Activated naive CD4-positive, alpha-beta T cell treated with anti-CD3 and anti-CD28 coated beads for 36 hours (primary cell): ENCODE data around the gene IHH. TPM values are rescaled to one million over a fixed set of nuclear protein-coding genes. Genes with fewer than 3 reads are reported as not detected.

ENCODE experiments used
- CTCF ChIA-PET: fragments of 350-600 bp; sonication (Branson Sonifier 250); formaldehyde crosslinking; loops from one replicate; lab custom pipeline; 2021; ENCODE audit warnings: antibody characterized with exemption; lab: Charles Lee
- DNase-seq: peaks from one replicate; pipeline ENCODE4 v3.0.0-alpha.2; 2020
- H3K27ac Mint-ChIP-seq: one replicate; pipeline ENCODE4 v1.8.0; 2021; ENCODE audit warnings: mild to moderate bottlenecking, mixed read lengths
- H3K27me3 Mint-ChIP-seq: one replicate; pipeline ENCODE4 v1.8.0; 2021; ENCODE audit warnings: low read depth, mixed read lengths
- H3K36me3 Mint-ChIP-seq: one replicate; pipeline ENCODE4 v1.8.0; 2021; ENCODE audit warnings: low read depth, mixed read lengths
- H3K4me1 Mint-ChIP-seq: one replicate; pipeline ENCODE4 v1.8.0; 2021; ENCODE audit warnings: low read depth, mixed read lengths
- H3K4me3 Mint-ChIP-seq: one replicate; pipeline ENCODE4 v1.8.0; 2021; ENCODE audit warnings: mild to moderate bottlenecking, moderate library complexity, mixed read lengths
- H3K9me3 Mint-ChIP-seq: one replicate; pipeline ENCODE4 v1.8.0; 2021; ENCODE audit warnings: mixed read lengths
- intact Hi-C: fragments of 100-400 bp; cut with micrococcal nuclease; formaldehyde crosslinking; loops from one replicate; pipeline ENCODE4 v1.15.1; 2023
- microRNA-seq: library from miRNA; unstranded; fragments of <30 nt; microRNA quantifications from one replicate; pipeline ENCODE4 v1.2.0, GENCODE V29; 2022; ENCODE audit warnings: borderline microRNAs expressed, borderline replicate concordance
- total RNA-seq, 2 experiments: library from RNA; stranded (reverse); gene quantifications; one replicate each; pipeline ENCODE4 v1.2.3, GENCODE V29; 2021

The IHH gene
- total RNA-seq, 2 experiments from 2014 or later: not detected

DNA sequence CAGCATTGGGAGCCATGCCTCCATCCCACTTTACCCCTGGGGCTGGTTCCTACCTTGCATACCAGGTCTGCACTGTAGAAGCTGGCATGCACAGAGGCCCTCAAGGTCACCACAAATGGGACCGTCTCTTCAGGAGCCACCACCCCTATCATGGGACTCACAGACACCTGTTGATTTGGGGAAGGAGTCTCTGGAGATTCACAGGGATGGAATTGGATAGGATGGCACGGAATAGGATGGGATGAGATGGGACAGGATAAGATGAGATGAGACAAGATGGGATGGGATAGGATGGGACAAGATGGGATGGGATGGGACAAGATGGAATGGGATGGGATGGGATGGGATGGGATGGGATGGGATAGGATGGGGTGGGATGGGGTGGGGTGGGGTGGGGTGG is 51.4 kb downstream of the IHH start:
- H3K27ac Mint-ChIP-seq: no peak overlapping the region
- H3K36me3 Mint-ChIP-seq: no peaks in the 10 kb centered on the region
- H3K4me1 Mint-ChIP-seq: no peaks in the 10 kb centered on the region
- H3K4me3 Mint-ChIP-seq: no peak overlapping the region
- no peak for DNase-seq
- H3K9me3 Mint-ChIP-seq: no peaks in the 10 kb centered on the region
- H3K27me3 Mint-ChIP-seq: peaks cover 26% of the 10 kb centered on the region
- CTCF ChIA-PET: interaction anchor here (0.7 to 2.1 kb wide), 10 partner anchors 10 to 133 kb away, joined by 3 to 8 read pairs (median 4); no protein-coding TSS in a partner anchor
- intact Hi-C loops: no loop called here

Small RNA genes within 50 kb of the gene (microRNA-seq; reads per million reads assigned to microRNA genes)
- gene MIR3131: not detected

Other genes starting within 250 kb of the IHH start
- gene PRKAG3, start 229.1 kb downstream of the IHH start, total RNA-seq: not detected
- gene WNT6, start 201.1 kb downstream of the IHH start, total RNA-seq: not detected
- 1 to 10 TPM; 1.1 to 1.3 TPM for gene WNT10A, start 180.1 kb downstream of the IHH start, total RNA-seq
- gene CDK5R2, start 101.3 kb downstream of the IHH start, total RNA-seq: not detected
- gene FEV, start 75.7 kb downstream of the IHH start, total RNA-seq: not detected
- gene CRYBA2, start 67.5 kb downstream of the IHH start, total RNA-seq: not detected
- not detected for gene CFAP65, start 19.4 kb downstream of the IHH start, total RNA-seq
- gene NHEJ1, start 99.9 kb upstream of the IHH start, total RNA-seq: 10 to 100 TPM; 24.4 to 26.6 TPM
- gene SLC23A3, start 109.1 kb upstream of the IHH start, total RNA-seq: under 1 TPM; 0.84 to 0.95 TPM
- gene CNPPD1, start 116.0 kb upstream of the IHH start, total RNA-seq: 10 to 100 TPM; 27.0 to 31.4 TPM
- 10 to 100 TPM; 44.0 to 44.1 TPM for gene RETREG2, start 117.4 kb upstream of the IHH start, total RNA-seq
- 10 to 100 TPM; 32.6 to 33.6 TPM for gene ZFAND2B, start 145.9 kb upstream of the IHH start, total RNA-seq
- 1 to 10 TPM; 7.0 to 7.5 TPM for gene ABCB6, start 158.0 kb upstream of the IHH start, total RNA-seq
- gene ATG9A, start 168.7 kb upstream of the IHH start, total RNA-seq: 10 to 100 TPM; 26.0 to 27.7 TPM
- gene ANKZF1, start 168.9 kb upstream of the IHH start, total RNA-seq: 10 to 100 TPM; 87.7 to 88.5 TPM
- gene GLB1L, start 184.5 kb upstream of the IHH start, total RNA-seq: 1 to 10 TPM; 2.1 TPM
- 10 to 100 TPM; 33.7 to 35.5 TPM for gene STK16, start 184.6 kb upstream of the IHH start, total RNA-seq
- not detected for gene TUBA4B, start 192.3 kb upstream of the IHH start, total RNA-seq
- 100 to 1,000 TPM; 112 to 116 TPM for gene TUBA4A, start 193.0 kb upstream of the IHH start, total RNA-seq
- gene DNAJB2, start 218.4 kb upstream of the IHH start, total RNA-seq: 10 to 100 TPM; 24.6 to 24.9 TPM
- gene PTPRN, start 248.5 kb upstream of the IHH start, total RNA-seq: not detected